HG03565 (cell line): ENCODE measurements around the gene ATPAF2.

Experiments
- ATAC-seq: cut with Tn5 transposase; IDR thresholded peaks from one replicate; pipeline ENCODE4 v1.9.1; 2021; ENCODE audit warnings: mild to moderate bottlenecking, moderate library complexity; ENCODE audit not compliant: unreplicated experiment

Gene ATPAF2

GRCh38 chr17:18040261-18040858, 1.4 kb upstream of the ATPAF2 start:
- no peak for ATAC-seq

- ATAC-seq: peak; percentile 8
Measured at GRCh38 chr17:18039535-18040260, 730 bp upstream of the ATPAF2 start.

GRCh38 chr17:18038149-18038850, 668 bp downstream of the ATPAF2 start:
- no peak for ATAC-seq

GRCh38 chr17:18037486-18037885, 1.5 kb downstream of the ATPAF2 start:
- no peak for ATAC-seq

- no peak for ATAC-seq
Measured at GRCh38 chr17:18035704-18036103, 3.3 kb downstream of the ATPAF2 start.

GRCh38 chr17:18033442-18034099, 5.4 kb downstream of the ATPAF2 start:
- ATAC-seq: no peak

- no peak for ATAC-seq
Measured at GRCh38 chr17:18031955-18032354, 7.0 kb downstream of the ATPAF2 start.

- ATAC-seq: no peak
Measured at GRCh38 chr17:18028952-18029540, 9.9 kb downstream of the ATPAF2 start.

GRCh38 chr17:18028114-18028951, 10.6 kb downstream of the ATPAF2 start:
- ATAC-seq: no peak

GRCh38 chr17:18027280-18027679, 11.7 kb downstream of the ATPAF2 start:
- no peak for ATAC-seq

GRCh38 chr17:18025945-18026776, 12.8 kb downstream of the ATPAF2 start:
- ATAC-seq: peak; percentile 15

GRCh38 chr17:18025241-18025944, 13.6 kb downstream of the ATPAF2 start:
- peak; percentile 56 for ATAC-seq

- no peak for ATAC-seq
Measured at GRCh38 chr17:18021372-18021771, 17.6 kb downstream of the ATPAF2 start.

- ATAC-seq: no peak
Measured at GRCh38 chr17:18020971-18021370, 18.0 kb downstream of the ATPAF2 start.

- no peak for ATAC-seq
Measured at GRCh38 chr17:18019838-18020154, 19.2 kb downstream of the ATPAF2 start.

GRCh38 chr17:18018411-18018921, 20.5 kb downstream of the ATPAF2 start:
- ATAC-seq: no peak

GRCh38 chr17:18017958-18018357, 21.0 kb downstream of the ATPAF2 start:
- no peak for ATAC-seq

GRCh38 chr17:18016426-18016825, 22.5 kb downstream of the ATPAF2 start:
- ATAC-seq: no peak

GRCh38 chr17:18015593-18015992, 23.4 kb downstream of the ATPAF2 start:
- no peak for ATAC-seq
